CD4-positive, alpha-beta T cell treated with Interferon gamma for 1 hour (primary cell): ENCODE data around the gene PKM.

Experiments used
- DNase-seq: peaks from one replicate; pipeline ENCODE4 v3.0.0-alpha.2; 2020

PKM gene

GRCh38 chr15:72233769-72234168, 2.8 kb upstream of the PKM start:
- DNase-seq, result no peak

- DNase-seq, result peak; percentile 57
These were observed 966 bp upstream of the PKM start for GRCh38 chr15:72231833-72232478.

- peak; percentile 72 for DNase-seq
These were observed 559 bp downstream of the PKM start for GRCh38 chr15:72230197-72231065.

DNA sequence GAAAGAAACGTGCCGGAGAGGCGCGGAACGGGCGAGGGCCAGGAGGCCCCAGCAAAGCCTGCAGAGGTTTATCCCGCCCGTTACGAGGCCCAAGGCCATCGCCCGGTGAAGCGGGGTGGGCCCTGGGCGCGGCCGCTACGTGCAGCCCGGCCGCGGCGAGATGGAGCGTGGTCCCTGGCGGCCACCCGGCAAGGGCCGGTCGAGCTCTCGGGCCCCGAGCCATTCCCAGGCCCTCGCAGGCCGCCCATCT, 1.1 kb downstream of the PKM start:
- DNase-seq, result no peak

GRCh38 chr15:72229076-72229946, 1.7 kb downstream of the PKM start:
- DNase-seq, result peak; percentile 31

DNA sequence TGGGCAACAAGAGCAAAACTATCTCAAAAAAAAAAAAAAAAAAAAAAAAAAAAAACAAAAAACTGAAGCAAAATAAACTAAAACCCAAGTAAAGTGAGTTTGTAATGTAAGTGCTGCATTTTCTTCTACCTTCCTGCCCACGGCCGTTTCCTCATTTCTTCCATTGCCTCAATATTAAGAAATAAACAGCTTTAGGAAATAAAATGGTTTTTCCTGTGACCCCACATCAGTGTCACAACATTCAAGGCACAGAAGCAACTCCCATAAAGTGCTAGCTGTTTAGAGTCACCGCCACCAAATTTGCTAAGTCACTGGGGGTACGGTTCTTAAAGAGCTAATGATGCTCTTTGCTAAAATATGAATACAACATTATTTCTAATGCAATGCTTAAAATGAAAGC, 3.3 kb downstream of the PKM start:
- peak; percentile 19 for DNase-seq

- peak; percentile 7 for DNase-seq
These were observed 3.8 kb downstream of the PKM start for GRCh38 chr15:72227192-72227586.

DNA sequence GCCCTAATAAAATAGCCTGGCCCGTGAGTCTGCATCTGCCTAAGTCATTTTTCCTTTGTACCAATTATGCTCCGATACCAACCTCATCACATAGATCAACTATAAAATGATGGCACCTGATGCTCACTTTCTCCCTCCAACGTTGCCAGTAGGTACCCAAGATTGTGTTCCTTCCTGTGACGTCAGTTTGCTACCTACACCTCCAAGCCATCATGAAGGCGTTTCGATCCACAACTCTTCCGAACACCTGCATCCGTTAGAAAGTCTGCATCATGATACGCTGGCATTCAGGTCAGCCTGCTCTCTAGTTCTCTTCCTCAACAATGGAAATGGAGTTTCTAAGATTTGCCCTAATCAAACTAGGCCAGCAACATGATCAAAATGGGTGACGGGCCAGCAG, 7.7 kb downstream of the PKM start:
- DNase-seq, result no peak

DNA sequence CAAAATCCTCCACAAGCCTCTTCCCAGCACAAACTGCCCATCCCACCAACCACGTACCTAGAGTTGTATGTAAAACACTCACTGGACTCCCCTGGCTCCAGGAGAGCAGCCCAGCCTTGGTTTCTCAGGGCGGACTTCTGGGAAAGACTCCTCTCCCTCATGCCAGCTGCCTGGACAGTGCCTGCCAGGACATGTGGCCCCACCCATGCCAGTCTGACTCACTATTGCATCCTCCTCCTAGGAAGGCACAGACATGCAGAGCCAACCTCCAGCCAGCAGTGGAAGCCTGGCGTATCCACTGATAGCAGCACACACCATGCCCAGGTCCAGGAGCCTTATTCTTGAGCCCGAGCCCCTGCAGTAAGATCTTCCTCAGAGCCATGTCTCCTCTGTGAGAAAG, 8.6 kb downstream of the PKM start:
- DNase-seq, result peak; percentile 22

- DNase-seq, result no peak
These were observed 10.3 kb downstream of the PKM start for GRCh38 chr15:72220687-72221086.

GRCh38 chr15:72217216-72217615, 13.8 kb downstream of the PKM start:
- DNase-seq, result no peak

DNA sequence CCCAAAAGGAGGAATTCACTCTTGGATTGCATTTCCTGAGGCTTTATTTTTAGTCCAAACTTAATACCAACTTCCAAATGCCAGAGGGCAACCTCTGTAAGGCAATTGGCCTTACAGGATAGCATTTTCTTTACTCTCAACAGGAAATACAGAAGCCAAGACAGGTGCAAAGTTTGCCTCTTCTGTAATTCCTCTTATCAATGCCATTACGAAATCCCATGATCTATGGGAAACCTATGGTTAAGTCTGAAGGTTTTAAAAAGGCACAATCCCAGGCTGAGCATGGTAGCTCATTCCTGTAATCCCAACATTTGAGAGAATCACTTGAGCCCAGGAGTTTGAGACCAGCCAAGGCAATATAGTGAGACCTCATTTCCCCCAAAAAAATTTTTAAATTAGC, 14.9 kb downstream of the PKM start:
- DNase-seq, result no peak

- DNase-seq, result no peak
These were observed 23.4 kb downstream of the PKM start for GRCh38 chr15:72207558-72208085.

DNA sequence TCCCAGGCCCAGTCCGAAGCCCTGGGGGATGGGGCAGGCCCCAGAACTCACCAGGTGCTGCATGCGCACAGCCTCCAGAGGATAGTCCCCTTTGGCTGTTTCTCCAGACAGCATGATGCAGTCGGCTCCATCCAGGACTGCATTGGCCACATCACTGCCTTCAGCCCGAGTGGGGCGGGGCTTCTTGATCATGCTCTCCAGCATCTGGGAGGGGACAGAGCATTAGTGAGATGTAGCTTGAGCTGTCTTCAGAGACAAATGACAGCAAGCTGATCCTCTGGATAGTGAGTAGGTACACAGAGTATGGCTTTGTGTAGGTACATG, 24.4 kb downstream of the PKM start:
- DNase-seq, result no peak

- DNase-seq, result no peak
These were observed 24.9 kb downstream of the PKM start for GRCh38 chr15:72205896-72206676.

GRCh38 chr15:72205273-72205672, 25.7 kb downstream of the PKM start:
- no peak for DNase-seq

DNA sequence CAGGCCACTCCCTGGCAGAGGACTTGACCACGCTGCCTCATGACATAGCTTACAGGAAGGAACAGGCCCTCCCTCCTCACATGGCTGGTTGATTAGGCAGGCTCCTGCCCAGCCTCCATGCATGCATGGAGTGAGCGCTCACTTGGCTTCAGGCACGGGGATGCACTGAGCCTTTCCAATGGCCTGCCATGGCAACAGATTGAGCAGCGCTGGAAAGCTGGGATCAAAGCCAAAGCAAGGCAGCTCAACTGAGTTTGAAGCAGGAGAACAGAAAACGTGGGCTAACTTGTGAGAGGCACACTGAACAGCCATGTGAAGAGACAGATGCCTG, 27.5 kb downstream of the PKM start:
- DNase-seq, result no peak

DNA sequence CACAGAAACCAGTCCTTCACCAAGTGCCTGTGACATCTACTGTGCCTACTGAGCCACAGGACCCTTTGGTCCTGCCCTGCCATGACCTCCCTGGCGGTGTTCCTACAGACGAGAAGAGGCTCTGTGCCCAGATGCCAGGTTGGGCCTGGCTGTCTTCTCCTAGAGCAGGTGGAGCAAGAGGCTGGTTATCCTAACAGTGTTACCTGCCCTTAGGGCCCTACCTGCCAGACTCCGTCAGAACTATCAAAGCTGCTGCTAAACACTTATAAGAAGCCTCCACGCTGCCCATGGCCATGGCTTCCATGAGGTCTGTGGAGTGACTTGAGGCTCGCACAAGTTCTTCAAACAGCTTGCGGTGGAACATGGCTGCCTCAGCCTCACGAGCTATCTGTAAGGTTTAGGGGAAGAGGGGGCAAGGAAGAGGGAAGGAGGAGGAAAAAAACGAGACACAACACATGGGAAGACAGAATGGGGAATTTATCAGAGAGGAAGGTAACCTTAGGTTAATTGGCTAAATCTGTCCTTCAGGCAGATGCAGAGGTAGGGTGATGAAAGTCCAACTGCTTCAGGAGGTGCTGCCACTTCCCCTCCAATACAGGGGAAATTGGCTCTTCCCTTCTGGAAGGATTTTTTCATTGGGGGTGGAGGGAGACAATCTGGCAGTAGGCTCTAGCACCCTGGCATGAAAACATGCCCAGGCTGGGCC, 28.0 kb downstream of the PKM start:
- DNase-seq, result no peak

DNA sequence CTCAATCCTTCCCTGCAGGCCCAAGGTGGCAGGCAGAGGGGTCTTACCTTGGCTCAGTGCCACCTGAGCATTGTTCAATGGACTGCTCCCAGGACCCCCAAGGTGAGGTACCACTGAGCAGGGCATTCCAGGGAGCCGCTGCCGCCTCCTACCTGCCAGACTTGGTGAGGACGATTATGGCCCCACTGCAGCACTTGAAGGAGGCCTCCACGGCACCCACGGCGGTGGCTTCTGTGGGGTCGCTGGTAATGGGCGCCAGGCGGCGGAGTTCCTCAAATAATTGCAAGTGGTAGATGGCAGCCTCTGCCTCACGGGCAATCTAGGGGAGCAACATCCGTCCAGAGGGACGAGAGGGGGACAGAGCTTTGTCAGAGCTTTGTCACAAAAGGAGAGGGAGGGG, 28.7 kb downstream of the PKM start:
- no peak for DNase-seq

- DNase-seq, result no peak
These were observed 29.5 kb downstream of the PKM start for GRCh38 chr15:72201391-72201921.

DNA sequence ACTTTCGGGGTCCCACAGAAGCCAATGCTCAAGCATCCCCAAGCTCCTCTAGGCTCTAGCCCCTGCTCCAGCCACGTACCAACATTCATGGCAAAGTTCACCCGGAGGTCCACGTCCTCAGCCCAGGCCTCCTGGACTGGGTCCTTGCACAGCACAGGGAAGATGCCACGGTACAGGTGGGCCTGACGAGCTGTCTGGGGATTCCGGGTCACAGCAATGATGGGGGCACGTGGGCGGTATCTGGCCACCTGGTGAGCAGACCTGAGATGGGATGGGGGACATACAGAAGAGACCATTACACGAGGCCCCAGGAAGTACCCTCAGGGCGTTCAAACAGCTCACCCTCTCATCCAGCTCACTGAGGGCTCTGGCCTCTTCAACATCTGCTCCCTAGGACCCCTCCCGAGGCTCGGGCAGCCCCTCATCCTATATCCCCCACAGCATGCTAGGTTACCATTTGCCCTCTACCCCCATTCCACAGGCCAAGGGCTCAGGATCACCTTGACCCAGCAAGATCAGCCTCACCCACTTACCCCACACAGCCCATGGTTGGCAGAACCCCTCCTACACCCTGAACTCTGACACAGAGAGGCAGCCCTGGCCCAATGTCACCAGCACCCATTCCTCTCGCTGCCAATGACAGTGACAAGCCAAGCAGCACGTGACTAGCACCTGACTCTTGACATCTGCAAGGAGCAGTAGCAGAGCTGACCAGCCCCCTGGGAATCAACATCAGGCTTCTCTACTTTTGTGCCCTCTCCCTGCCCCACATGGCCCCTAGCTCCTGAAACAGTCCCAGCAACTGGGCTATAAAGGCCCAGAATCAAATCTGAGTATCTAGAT, 30.4 kb downstream of the PKM start:
- DNase-seq, result no peak
